Liver (tissue), 9 donors: ENCODE data around the gene ALG10B. TPM values are rescaled to one million over a fixed set of nuclear protein-coding genes. Genes with fewer than 3 reads are reported as not detected.
A peak's percentile ranks its signal among the peaks of the same experiment; 100 is the strongest.

Experiments used
- DNase-seq: peaks from one replicate; pipeline ENCODE4 v3.0.0-alpha.2; 2017; ENCODE audit warnings: low spot score
- H3K27ac ChIP-seq, 2 donors: one replicate each; pipeline ENCODE4 v1.7.0; 2013; ENCODE audit warnings: inconsistent platforms in 2 of 2, low read length in 2 of 2, control low read depth in 1 of 2, low read depth in 1 of 2, mild to moderate bottlenecking in 1 of 2
- H3K27me3 ChIP-seq, 4 donors: one replicate each; pipeline versions ENCODE4 v1.6.1 to v1.7.0; 2013; ENCODE audit warnings: low read length in 3 of 4, inconsistent platforms in 1 of 4, mild to moderate bottlenecking in 1 of 4, moderate library complexity in 1 of 4; ENCODE audit not compliant: control insufficient read depth in 4 of 4, insufficient read depth in 4 of 4
- H3K36me3 ChIP-seq, 4 donors: one replicate each; pipeline versions ENCODE4 v1.6.1 to v1.7.0; 2013; ENCODE audit warnings: low read length in 3 of 4, mild to moderate bottlenecking in 3 of 4, low read depth in 1 of 4, moderate library complexity in 1 of 4; ENCODE audit not compliant: control insufficient read depth in 4 of 4, insufficient read depth in 3 of 4
- H3K4me1 ChIP-seq, 4 donors: one replicate each; pipeline versions ENCODE4 v1.6.1 to v1.7.0; 2013; ENCODE audit warnings: low read length in 3 of 4, mild to moderate bottlenecking in 3 of 4, moderate library complexity in 1 of 4; ENCODE audit not compliant: control insufficient read depth in 4 of 4, insufficient read depth in 4 of 4
- H3K4me3 ChIP-seq, 3 donors: one replicate each; pipeline versions ENCODE4 v1.6.1 to v1.7.0; 2013; ENCODE audit warnings: low read length in 3 of 3, control low read depth in 1 of 3, low read depth in 1 of 3, mild to moderate bottlenecking in 1 of 3
- H3K9ac ChIP-seq, 2 donors: one replicate each; pipeline ENCODE4 v1.7.0; 2013; ENCODE audit warnings: low read length in 2 of 2, mild to moderate bottlenecking in 2 of 2, moderate library complexity in 2 of 2, control low read depth in 1 of 2, low read depth in 1 of 2
- H3K9me3 ChIP-seq, 4 donors: one replicate each; pipeline versions ENCODE4 v1.6.1 to v1.7.0; 2013; ENCODE audit warnings: low read length in 3 of 4; ENCODE audit not compliant: control insufficient read depth in 4 of 4
- CTCF ChIP-seq: fragments of 150-350 bp; IDR thresholded peaks from 2 replicates; pipeline ENCODE4 v1.5.1; 2017; ENCODE audit warnings: improper control_type of control experiment, low read depth, low read length; ENCODE audit not compliant: missing input control
- EGR1 ChIP-seq, 2 donors: IDR thresholded peaks; 2 replicates each; pipeline ENCODE4 v1.6.1; 2016 to 2018; ENCODE audit warnings: antibody characterized with exemption in 2 of 2, low read depth in 2 of 2
- FOXA1 ChIP-seq: IDR thresholded peaks from 2 replicates; pipeline ENCODE4 v1.6.1; 2016; ENCODE audit warnings: antibody characterized with exemption
- FOXA2 ChIP-seq: IDR thresholded peaks from 2 replicates; pipeline ENCODE4 v1.6.1; 2016; ENCODE audit warnings: antibody characterized with exemption
- GABPA ChIP-seq, 2 donors: IDR thresholded peaks in 1 of 2; conservative IDR thresholded peaks in 1 of 2; 2 replicates each; pipeline ENCODE4 v1.6.1; 2016; ENCODE audit warnings: antibody characterized with exemption in 2 of 2, mild to moderate bottlenecking in 1 of 2, moderate library complexity in 1 of 2
- HNF4A ChIP-seq, 2 donors: conservative IDR thresholded peaks; 2 replicates each; pipeline ENCODE4 v1.6.1; 2016; ENCODE audit warnings: antibody characterized with exemption in 2 of 2, mild to moderate bottlenecking in 2 of 2
- HNF4G ChIP-seq: IDR thresholded peaks from 2 replicates; pipeline ENCODE4 v1.6.1; 2016; ENCODE audit warnings: antibody characterized with exemption
- JUND ChIP-seq, 2 donors: IDR thresholded peaks; 2 replicates each; pipeline ENCODE4 v1.6.1; 2016; ENCODE audit warnings: antibody characterized with exemption in 2 of 2
- MAX ChIP-seq: IDR thresholded peaks from 2 replicates; pipeline ENCODE4 v1.6.1; 2016; ENCODE audit warnings: antibody characterized with exemption
- NR2F2 ChIP-seq: IDR thresholded peaks from 2 replicates; pipeline ENCODE4 v1.6.1; 2016; ENCODE audit warnings: antibody characterized with exemption
- RAD21 ChIP-seq, 2 donors: IDR thresholded peaks; 2 replicates each; pipeline ENCODE4 v1.6.1; 2016; ENCODE audit warnings: antibody characterized with exemption in 2 of 2, mild to moderate bottlenecking in 2 of 2
- REST ChIP-seq: IDR thresholded peaks from 2 replicates; pipeline ENCODE4 v1.6.1; 2016; ENCODE audit warnings: antibody characterized with exemption, mild to moderate bottlenecking
- RXRA ChIP-seq, 2 donors: IDR thresholded peaks; 2 replicates each; pipeline ENCODE4 v1.6.1; 2017 to 2018; ENCODE audit warnings: antibody characterized with exemption in 2 of 2, mild to moderate bottlenecking in 1 of 2
- SP1 ChIP-seq: IDR thresholded peaks from 2 replicates; pipeline ENCODE4 v1.6.1; 2018; ENCODE audit warnings: antibody characterized with exemption, mild to moderate bottlenecking
- TAF1 ChIP-seq: conservative IDR thresholded peaks from 2 replicates; pipeline ENCODE4 v1.6.1; 2016; ENCODE audit warnings: antibody characterized with exemption, mild to moderate bottlenecking
- YY1 ChIP-seq: IDR thresholded peaks from 2 replicates; pipeline ENCODE4 v1.6.1; 2016; ENCODE audit warnings: antibody characterized with exemption, mild to moderate bottlenecking
- WGBS: extraction: QIAGEN DNeasy Blood & Tissue Kit; methylation state at CpG from one replicate; pipeline ENCODE4 v1.1.7; 2013; 5-methylcytosine and 5-hydroxymethylcytosine counted together
- polyA plus RNA-seq, 2 donors: library from polyadenylated mRNA; stranded (reverse) in 1 of 2; unstranded in 1 of 2; fragments of 200-250 nt in 1 of 2; fragments of >200 nt in 1 of 2; fragmentation: Nextera tagmentation in 1 of 2; extraction: Ambion mirVana in 1 of 2; gene quantifications; one replicate each; pipeline versions ENCODE4 v1.2.1 to v1.2.3, GENCODE V29; 2013 to 2015
- total RNA-seq, 2 donors: library from RNA; depleted of rRNA; stranded (reverse); fragments of >200 nt; gene quantifications; one replicate each; pipeline ENCODE4 v1.2.3, GENCODE V29; 2014
- TF ChIP-seq, protein P1 (sequence below): IDR thresholded peaks from 2 replicates; pipeline ENCODE4 v1.6.1; 2016; ENCODE audit warnings: antibody characterized with exemption
- TF ChIP-seq, protein P2 (sequence below): IDR thresholded peaks from 2 replicates; pipeline ENCODE4 v1.6.1; 2016; ENCODE audit warnings: antibody characterized with exemption
- donor health status: healthy.
- donor health status: healthy.
- donor health status: healthy.
- donor health status: healthy.
- donor health status: healthy.

The ALG10B gene
- total RNA-seq (1 to 10 TPM; 2.6 to 3.3 TPM), polyA plus RNA-seq (1 to 10 TPM; 1.2 to 2.3 TPM)

- H3K36me3 ChIP-seq = peaks cover 0 to 3% (median 0%) of the 10 kb centered on the region in 4 donors
- no peaks in the 10 kb centered on the region for H3K9me3 ChIP-seq
- peak within 1 kb of the TSS; percentile 48 to 86 for H3K9ac ChIP-seq
- TF ChIP-seq, protein P1, sequence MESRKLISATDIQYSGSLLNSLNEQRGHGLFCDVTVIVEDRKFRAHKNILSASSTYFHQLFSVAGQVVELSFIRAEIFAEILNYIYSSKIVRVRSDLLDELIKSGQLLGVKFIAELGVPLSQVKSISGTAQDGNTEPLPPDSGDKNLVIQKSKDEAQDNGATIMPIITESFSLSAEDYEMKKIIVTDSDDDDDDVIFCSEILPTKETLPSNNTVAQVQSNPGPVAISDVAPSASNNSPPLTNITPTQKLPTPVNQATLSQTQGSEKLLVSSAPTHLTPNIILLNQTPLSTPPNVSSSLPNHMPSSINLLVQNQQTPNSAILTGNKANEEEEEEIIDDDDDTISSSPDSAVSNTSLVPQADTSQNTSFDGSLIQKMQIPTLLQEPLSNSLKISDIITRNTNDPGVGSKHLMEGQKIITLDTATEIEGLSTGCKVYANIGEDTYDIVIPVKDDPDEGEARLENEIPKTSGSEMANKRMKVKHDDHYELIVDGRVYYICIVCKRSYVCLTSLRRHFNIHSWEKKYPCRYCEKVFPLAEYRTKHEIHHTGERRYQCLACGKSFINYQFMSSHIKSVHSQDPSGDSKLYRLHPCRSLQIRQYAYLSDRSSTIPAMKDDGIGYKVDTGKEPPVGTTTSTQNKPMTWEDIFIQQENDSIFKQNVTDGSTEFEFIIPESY = peak; percentile 74
- peak; percentile 89 to 96 for TF ChIP-seq RAD21 (IDR thresholded peaks at IDR 0.05)
- TF ChIP-seq YY1 = peak; percentile 90
- TF ChIP-seq CTCF = peak; percentile 78
- TF ChIP-seq MAX = peak; percentile 85
- TF ChIP-seq, protein P2, sequence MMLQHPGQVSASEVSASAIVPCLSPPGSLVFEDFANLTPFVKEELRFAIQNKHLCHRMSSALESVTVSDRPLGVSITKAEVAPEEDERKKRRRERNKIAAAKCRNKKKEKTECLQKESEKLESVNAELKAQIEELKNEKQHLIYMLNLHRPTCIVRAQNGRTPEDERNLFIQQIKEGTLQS = peak; percentile 39
- peak; percentile 97 to 99 for TF ChIP-seq GABPA (IDR thresholded peaks at IDR 0.05 in 1 of 2, conservative IDR thresholded peaks at IDR 0.05 in 1 of 2)
- peak; percentile 55 for TF ChIP-seq REST
- TF ChIP-seq HNF4A (conservative IDR thresholded peaks at IDR 0.05) = peak; percentile 16
- TF ChIP-seq HNF4G = no peak
- TF ChIP-seq FOXA2 = no peak
- TF ChIP-seq NR2F2 = peak; percentile 58
- TF ChIP-seq FOXA1 = peak; percentile 67
- TF ChIP-seq RXRA (IDR thresholded peaks at IDR 0.05) = peak in 1 of 2 donors; percentile 32
- TF ChIP-seq SP1 = peak; percentile 74
- peak; percentile 57 for TF ChIP-seq TAF1
- peak; percentile 46 to 64 for TF ChIP-seq JUND (IDR thresholded peaks at IDR 0.05)
- TF ChIP-seq EGR1 (IDR thresholded peaks at IDR 0.05; ENCODE audit: low read depth in 2 of 2) = peak; percentile 74 to 87
- H3K4me1 ChIP-seq = peaks cover 0 to 9% (median 6%) of the 10 kb centered on the region in 4 donors
- no peaks in the 10 kb centered on the region for H3K27me3 ChIP-seq
- peak within 1 kb of the TSS; percentile 69 to 97 (median 81) for H3K4me3 ChIP-seq
- WGBS = under 1% methylated on average over 42 of the region's 42 CpGs
- H3K27ac ChIP-seq = peak within 1 kb of the TSS; percentile 60 to 87
- peak; percentile 91 for DNase-seq
These were observed at the start of gene ALG10B for GRCh38 chr12:38316391-38317129. Gene ALG10B, plus strand, starts transcription at chr12:38316774. Its CDS starts 120 bp downstream, at chr12:38316894.
